ENCODE data around the gene STK39.

STK39 gene

DNA sequence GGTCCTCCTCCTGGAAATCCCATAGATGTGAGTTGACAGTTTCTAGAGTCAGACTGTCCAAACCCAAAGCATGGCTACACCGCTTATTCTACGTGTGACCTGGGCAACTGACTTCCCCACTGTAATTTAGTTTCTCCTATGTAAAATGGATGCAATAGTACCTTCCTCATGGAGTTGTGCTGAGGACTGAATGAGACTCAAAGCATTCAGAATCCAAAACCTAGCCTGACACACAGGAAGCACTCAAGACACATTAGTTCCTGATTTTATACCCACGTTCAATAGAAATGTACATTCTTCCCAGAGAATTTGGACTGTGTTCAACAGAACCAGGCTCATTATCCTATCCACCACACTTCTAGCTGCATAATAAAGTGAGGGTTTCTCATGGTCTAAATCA is 88.8 kb downstream of the STK39 start:
- no peak for DNase-seq (ENCODE audit: low spot score)

DNA sequence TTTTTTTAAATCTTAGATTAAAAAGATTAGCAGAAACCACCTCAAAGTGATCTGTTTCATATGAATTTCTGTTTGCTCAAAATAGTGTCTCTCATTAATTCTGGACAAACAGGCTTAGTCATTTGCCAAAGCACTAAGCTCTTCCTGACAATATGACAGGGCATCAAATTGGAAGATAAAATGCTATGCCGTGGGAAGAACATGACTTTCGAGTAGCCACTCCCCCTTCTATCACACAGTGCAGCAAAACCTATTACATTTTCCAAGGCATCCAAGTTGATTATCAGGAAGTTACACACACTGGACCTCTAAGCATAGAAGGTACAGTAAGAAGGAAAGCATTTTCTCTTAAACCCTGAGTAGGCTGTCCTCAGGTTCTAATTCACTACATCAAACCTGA is 89.5 kb downstream of the STK39 start:
- no peak for DNase-seq (ENCODE audit: low spot score)

GRCh38 chr2:168157070-168157469 is 90.3 kb downstream of the STK39 start:
- DNase-seq (ENCODE audit: low spot score) = no peak

GRCh38 chr2:168156661-168157060 is 90.7 kb downstream of the STK39 start:
- no peak for DNase-seq (ENCODE audit: low spot score)

- DNase-seq (ENCODE audit: low spot score) = no peak
Observed at GRCh38 chr2:168155680-168156079, 91.7 kb downstream of the STK39 start.

GRCh38 chr2:168155046-168155445 is 92.3 kb downstream of the STK39 start:
- DNase-seq (ENCODE audit: low spot score) = no peak

GRCh38 chr2:168152902-168153530 is 94.4 kb downstream of the STK39 start:
- DNase-seq (ENCODE audit: low spot score) = no peak

- no peak for DNase-seq (ENCODE audit: low spot score)
Observed at GRCh38 chr2:168149986-168150385, 97.4 kb downstream of the STK39 start.

DNA sequence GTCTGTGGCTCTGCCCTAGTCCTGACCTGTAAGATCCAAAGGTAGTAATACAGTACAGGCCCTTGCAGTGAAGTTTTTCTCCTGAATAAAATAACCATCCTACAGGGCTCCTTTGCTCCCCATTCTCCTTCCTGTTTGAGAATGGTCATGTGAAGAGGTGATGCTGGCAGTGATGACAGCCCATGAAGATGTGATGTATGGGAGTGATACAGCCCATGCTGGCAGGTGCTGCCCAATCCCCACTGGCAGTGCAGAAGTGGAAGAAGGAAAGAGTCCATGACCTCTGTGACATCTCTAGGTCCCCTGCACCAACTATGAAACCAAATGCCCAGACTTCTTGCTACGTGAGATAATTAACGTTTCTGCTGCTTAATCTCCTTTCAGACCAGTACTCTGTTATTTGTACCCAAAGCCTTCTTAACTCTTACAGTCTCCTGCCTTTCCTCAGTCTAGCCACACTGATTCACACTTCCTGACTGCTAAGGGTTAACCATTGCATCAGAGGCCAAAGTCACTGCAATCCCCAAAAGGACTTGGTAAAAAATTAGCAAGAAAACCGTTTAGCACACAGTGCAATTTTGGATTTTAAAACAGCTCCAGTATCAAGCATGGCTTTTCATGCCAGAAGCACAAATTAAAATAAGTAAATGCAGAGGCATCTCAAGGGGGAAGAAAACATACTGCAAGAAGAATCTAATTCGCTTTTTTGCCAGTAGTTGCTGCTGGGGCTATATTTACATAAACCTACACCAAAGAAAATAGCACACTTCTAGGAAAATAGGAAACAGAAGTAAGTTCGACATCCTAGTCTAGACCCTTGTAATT is 98.0 kb downstream of the STK39 start:
- no peak for DNase-seq (ENCODE audit: low spot score)

- DNase-seq (ENCODE audit: low spot score) = no peak
Observed at GRCh38 chr2:168147830-168148794, 99.3 kb downstream of the STK39 start.

DNA sequence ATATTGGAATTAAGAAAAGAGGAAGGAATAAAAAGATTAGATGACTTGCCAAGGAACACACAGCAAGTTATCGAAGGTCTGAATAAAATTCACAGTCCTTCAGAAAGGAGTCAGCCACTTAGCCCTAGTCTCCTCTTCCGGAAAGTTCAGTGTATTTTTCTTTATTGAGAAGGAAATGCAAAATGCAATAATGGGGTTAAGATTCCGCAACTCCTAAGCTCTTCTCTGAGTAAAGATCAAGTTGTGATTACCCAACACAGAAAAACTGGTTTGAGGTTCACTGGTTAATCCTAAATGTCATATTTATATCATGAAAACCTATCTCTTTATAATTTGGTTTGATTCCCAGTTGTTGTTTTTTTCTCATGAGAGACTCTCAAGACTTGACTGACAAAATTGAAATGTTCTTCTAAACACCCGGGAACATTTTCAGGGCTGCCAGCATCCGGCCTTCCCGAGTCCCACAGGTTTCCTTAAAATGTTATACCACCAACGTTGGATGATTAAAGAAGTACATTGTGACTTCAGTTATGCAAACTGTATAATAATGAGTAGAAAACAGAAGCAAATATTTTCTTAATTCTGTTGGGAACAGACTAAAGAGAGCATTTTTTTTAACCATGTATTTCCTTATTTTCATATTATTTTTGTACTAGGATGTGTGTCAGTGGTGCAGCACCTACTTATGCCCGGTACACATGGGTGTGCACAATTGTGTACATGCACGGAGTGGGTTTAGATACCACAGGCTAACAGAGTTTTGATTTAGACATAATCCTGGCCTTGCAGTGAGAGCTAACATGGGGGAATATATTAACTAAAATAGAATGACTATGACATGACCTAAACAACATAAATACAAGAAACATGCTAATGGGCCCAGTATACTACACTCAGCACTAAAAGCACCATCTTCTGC is 100.2 kb downstream of the STK39 start:
- DNase-seq (ENCODE audit: low spot score) = no peak

DNA sequence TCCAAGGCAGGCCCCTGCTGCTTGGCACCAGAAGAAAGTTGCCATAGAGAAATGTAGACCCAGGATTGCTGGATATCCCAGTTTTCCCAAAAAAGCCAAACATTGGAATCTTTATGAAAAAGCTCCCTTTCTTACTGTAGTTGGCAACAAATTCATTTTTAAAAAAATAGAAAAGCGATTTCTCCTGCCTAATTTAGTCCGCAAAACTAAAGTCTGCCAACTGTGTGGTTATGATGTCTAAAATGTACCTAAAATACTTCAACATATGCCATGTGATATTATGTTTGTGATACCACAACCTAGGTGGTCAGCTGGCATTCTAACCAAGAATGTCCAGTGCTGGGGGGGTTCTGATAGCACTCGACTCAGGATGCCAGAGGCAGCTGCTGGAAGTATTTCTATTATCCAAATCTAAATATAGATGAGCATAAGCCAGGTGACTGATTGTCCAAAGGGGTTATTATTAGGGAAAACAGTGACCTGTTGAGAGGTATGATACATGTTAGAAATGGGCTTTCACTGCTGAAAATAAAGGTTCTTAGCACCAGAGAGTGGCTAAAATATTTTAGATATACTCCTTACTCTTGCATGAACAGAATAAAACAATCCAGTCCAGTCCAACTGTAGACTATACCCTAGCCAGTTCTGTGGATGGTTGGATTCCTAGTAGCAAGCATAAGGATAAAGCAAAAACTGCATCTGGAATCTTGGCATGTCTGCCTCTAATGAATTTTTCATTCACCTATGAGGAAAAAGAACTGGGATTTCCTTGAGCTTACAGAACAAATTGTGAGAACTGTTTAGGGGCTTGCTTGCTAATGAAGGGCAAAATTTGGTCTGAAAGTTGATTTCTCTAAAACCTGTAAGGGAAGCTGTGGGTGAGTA is 101.7 kb downstream of the STK39 start:
- DNase-seq (ENCODE audit: low spot score) = no peak

DNA sequence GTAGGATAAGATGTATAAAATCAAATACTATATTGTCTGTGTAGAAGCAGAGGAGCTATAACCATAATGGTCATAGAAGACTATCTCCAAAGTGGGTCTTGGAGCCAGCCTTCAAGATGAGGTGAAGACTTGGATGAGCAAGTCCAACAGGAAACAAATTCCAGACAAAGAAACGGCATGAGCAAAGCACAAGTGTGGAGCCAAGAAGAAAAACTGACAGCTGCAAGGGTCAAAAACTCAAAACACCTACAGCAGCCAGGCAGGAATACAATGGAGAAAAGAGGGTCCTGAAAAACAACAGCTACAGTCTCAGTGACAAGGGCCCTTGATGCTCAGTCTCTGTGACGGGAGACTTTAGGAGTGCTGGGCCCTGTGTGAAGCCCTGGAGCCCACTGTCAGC is 102.4 kb downstream of the STK39 start:
- DNase-seq (ENCODE audit: low spot score) = no peak

DNA sequence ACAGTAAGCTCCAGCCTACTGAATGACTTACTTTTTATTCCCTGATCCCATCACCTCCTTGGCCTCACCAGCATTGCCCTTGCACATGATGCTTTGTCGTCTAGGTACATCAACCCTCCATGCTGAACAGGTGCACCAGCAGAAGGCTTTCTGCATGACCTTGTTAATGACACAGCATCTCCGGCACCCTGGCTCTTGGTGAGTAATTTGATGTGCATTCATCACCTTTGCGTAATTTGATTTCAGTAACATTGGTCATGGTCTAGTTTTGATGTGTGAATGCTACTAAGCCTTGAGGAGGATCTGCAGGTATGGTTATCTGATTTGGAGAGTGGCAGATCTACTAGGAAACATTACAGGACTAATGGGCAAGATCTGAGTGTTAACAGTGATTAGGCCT is 103.6 kb downstream of the STK39 start:
- no peak for DNase-seq (ENCODE audit: low spot score)

GRCh38 chr2:168140892-168141291 is 106.5 kb downstream of the STK39 start:
- no peak for DNase-seq (ENCODE audit: low spot score)

DNA sequence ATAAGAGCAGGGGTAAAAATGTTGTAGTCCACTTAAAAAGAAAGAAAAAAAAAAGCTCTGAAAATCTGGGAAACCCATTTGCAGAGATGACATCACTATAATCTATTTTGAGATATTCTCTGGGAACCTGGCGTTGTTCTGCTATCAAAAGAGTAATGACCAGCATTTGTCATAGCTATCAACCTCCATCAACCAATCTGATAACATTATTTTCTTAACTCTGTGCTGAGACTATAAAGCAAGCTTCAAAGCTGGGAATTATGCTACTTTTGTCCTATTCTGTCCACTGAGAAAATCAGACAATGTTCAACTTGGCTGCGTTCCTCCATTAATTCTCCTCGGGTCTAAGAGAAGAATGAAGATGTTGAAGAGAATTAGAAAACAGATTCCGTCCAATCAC is 107.5 kb downstream of the STK39 start:
- DNase-seq (ENCODE audit: low spot score) = no peak

DNA sequence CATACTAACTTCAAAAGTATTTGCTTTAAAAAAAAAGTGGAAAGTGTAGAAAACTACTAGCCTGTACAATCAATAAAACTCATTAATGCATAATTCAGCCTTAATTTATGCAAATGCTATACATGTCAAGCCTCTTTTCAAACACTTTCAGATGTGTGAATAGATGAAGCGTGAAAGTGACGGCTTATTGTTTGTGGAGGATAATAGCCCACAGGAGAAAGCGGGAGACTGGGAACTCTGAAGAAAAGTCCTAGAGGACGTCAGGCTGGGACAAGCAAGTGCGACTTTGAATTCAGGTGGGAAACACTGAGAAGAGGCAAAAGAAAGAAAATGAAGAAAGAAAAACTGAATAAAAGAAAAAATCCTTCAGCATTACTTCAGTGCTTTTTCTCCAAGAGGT is 108.5 kb downstream of the STK39 start:
- no peak for DNase-seq (ENCODE audit: low spot score)

DNA sequence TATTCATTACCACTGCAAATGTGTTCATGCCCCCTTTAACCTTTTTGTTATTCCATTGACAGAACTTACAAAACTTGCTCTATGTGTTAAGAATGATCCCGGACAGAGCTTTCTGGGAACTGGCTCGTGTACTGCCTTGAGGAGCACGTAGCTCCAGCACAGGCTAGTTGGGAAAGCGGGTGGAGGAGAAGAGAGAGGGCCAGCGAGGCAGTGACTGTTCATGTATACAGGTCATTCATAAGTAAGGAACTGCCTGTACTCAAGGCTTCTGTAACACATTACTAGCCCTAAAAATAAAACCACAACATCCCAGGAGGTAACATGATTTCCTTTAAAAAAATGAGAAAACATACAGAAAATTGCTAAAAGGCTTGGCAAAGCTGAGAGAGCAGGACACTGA is 109.0 kb downstream of the STK39 start:
- no peak for DNase-seq (ENCODE audit: low spot score)

DNA sequence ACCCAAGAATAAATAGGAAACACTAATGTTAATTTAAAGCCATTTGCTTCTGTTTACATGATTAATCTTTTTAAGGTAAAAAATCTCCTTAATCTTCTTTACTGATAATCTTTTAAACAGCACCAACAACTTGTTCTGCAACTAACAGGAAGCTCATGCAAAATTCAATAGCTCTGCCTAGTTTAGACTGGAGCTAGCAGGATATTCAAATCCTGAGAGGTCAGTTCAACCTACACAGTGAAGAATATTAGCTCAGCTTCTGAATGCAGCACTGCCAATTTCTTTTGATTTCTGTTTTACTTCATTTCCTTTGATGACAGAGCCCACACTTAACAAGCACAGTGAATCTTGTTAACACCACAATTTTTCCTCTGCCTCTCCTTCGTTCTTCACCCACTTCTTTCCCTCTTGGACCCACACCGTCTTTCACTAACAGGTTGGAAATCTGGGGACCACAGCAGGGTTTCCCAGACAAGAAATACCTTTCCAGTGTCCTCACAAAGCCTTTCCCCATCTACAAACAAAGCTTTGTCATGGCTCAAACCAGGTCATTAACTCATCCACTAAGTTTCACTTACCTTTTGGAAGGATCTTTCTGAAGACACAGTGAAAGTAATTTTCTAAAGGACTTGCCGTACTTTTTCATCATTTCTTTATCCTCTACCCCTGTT is 109.8 kb downstream of the STK39 start:
- no peak for DNase-seq (ENCODE audit: low spot score)

DNA sequence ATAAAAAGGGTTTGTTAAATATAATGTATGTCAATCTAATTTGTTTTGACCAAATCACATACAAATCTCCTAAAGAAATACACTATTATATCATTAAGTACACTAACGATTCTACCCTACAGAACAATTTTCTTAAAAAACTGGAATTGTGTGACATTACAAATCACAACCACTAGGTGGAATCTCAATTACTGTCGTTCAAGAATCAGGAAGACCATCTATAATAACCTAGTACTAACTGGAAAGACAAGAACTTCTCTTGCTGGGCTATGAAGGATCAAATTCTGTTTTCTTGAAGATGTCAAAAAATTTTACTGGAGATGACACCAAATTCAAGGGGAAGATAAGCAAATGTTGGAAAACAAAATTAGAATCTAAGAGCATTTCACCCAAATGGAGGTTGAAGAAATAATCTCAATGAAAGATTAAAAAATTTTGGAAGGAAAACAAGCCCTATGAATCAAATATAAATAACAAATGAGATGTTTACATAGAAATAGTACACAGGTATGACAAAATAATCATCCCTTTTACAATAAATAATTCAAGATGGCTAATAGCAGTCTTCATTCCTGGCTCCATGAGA is 110.9 kb downstream of the STK39 start:
- DNase-seq (ENCODE audit: low spot score) = no peak

All from ecto neural progenitor cell (in vitro differentiated cells).